Neural cell (in vitro differentiated cells): ENCODE measurements around the gene UCP3. TPM values are rescaled to one million over a fixed set of nuclear protein-coding genes. Genes with fewer than 3 reads are reported as not detected.

ENCODE experiments used
- H2AFZ ChIP-seq: fragments of 200-600, 300-800 bp; sonication (generic), shearing (Covaris generic); 2 replicates; pipeline ENCODE4 v1.6.0; 2014; ENCODE audit warnings: low read depth, mild to moderate bottlenecking, antibody characterized with exemption, low read length, moderate library complexity
- H3F3A ChIP-seq: fragments of 200-600 bp; shearing (Covaris generic); 2 replicates; pipeline ENCODE4 v1.6.1; 2016; ENCODE audit warnings: mild to moderate bottlenecking, moderate library complexity, mixed read lengths, antibody characterized with exemption, low read length; ENCODE audit not compliant: insufficient read depth, poor library complexity, severe bottlenecking
- H3K27ac ChIP-seq: fragments of 200-600, 300-800 bp; sonication (generic), shearing (Covaris generic); 2 replicates; pipeline ENCODE4 v1.5.1; 2014; ENCODE audit warnings: mild to moderate bottlenecking, low read length, moderate library complexity
- H3K27me3 ChIP-seq: fragments of 300-800, 200-600 bp; sonication (generic), shearing (Covaris generic); 2 replicates; pipeline ENCODE4 v1.6.0; 2014; ENCODE audit warnings: mild to moderate bottlenecking, low read depth, low read length, moderate library complexity; ENCODE audit not compliant: insufficient read depth
- H3K36me3 ChIP-seq: fragments of 300-800, 200-600 bp; sonication (generic), shearing (Covaris generic); 2 replicates; pipeline ENCODE4 v1.5.1; 2014; ENCODE audit warnings: mild to moderate bottlenecking, antibody characterized with exemption, low read length, moderate library complexity; ENCODE audit not compliant: insufficient read depth
- H3K4me2 ChIP-seq: fragments of 300-800, 200-600 bp; sonication (generic), shearing (Covaris generic); 2 replicates; pipeline ENCODE4 v1.6.0; 2014; ENCODE audit warnings: mild to moderate bottlenecking, low read length
- H3K4me3 ChIP-seq: fragments of 300-800, 200-600 bp; sonication (generic), shearing (Covaris generic); 2 replicates; pipeline ENCODE4 v1.5.1; 2014; ENCODE audit warnings: mild to moderate bottlenecking, low read length, moderate library complexity
- H3K79me2 ChIP-seq: fragments of 200-600 bp; shearing (Covaris generic); replicated peaks from 2 replicates; pipeline ENCODE4 v1.6.0; 2014; ENCODE audit warnings: mild to moderate bottlenecking, low read length, moderate library complexity; ENCODE audit not compliant: insufficient read depth
- H3K9ac ChIP-seq: fragments of 300-800, 200-600 bp; sonication (generic), shearing (Covaris generic); 2 replicates; pipeline ENCODE4 v1.6.1; 2016; ENCODE audit warnings: mild to moderate bottlenecking, low read length, mixed read lengths
- H3K9me2 ChIP-seq: fragments of 200-600 bp; shearing (Covaris generic); 2 replicates; pipeline ENCODE4 v1.6.1; 2016; ENCODE audit warnings: mild to moderate bottlenecking, low read length, mixed read lengths; ENCODE audit not compliant: insufficient read depth
- H3K9me3 ChIP-seq: fragments of 200-600, 300-800 bp; sonication (generic), shearing (Covaris generic); 2 replicates; pipeline ENCODE4 v1.6.1; 2016; ENCODE audit warnings: mild to moderate bottlenecking, mixed run types, low read length, moderate library complexity, mixed read lengths
- H4K20me1 ChIP-seq: fragments of 200-600 bp; shearing (Covaris generic); 2 replicates; pipeline ENCODE4 v1.6.1; 2016; ENCODE audit warnings: mild to moderate bottlenecking, mixed run types; ENCODE audit not compliant: insufficient read depth
- CTCF ChIP-seq: fragments of 450-650 bp; IDR thresholded peaks from 2 replicates; pipeline ENCODE4 v1.5.1; 2014; ENCODE audit warnings: antibody characterized with exemption, mild to moderate bottlenecking, moderate library complexity; ENCODE audit not compliant: poor library complexity, severe bottlenecking
- EP300 ChIP-seq: fragments of 450-650 bp; conservative IDR thresholded peaks from 2 replicates; pipeline ENCODE4 v1.6.1; 2014; ENCODE audit warnings: antibody characterized with exemption, mild to moderate bottlenecking, moderate library complexity; ENCODE audit not compliant: poor library complexity, severe bottlenecking
- EZH2 ChIP-seq: fragments of 200-600, 300-800 bp; shearing (Covaris generic), sonication (generic); IDR thresholded peaks from 2 replicates; pipeline ENCODE4 v1.6.1; 2014; ENCODE audit warnings: antibody characterized with exemption, low read length, borderline replicate concordance, mild to moderate bottlenecking; ENCODE audit not compliant: insufficient read depth, poor library complexity, severe bottlenecking
- MXI1 ChIP-seq: fragments of 450-650 bp; conservative IDR thresholded peaks from 2 replicates; pipeline ENCODE4 v1.6.1; 2014; ENCODE audit warnings: antibody characterized with exemption, mild to moderate bottlenecking; ENCODE audit not compliant: poor library complexity, severe bottlenecking
- POLR2AphosphoS5 ChIP-seq: IDR thresholded peaks from 2 replicates; pipeline ENCODE4 v1.6.1; 2012
- RAD21 ChIP-seq: fragments of 450-650 bp; conservative IDR thresholded peaks from 2 replicates; pipeline ENCODE4 v1.6.1; 2014; ENCODE audit warnings: antibody characterized with exemption, mild to moderate bottlenecking, moderate library complexity
- SMC3 ChIP-seq: fragments of 450-650 bp; conservative IDR thresholded peaks from 2 replicates; pipeline ENCODE4 v1.6.1; 2014; ENCODE audit warnings: antibody characterized with exemption, mild to moderate bottlenecking, moderate library complexity; ENCODE audit not compliant: poor library complexity
- TAF1 ChIP-seq: IDR thresholded peaks from 2 replicates; pipeline ENCODE4 v1.6.1; 2012; ENCODE audit warnings: low read depth
- polyA plus RNA-seq: library from polyadenylated mRNA; depleted of rRNA; stranded (reverse); fragments of >200 nt; gene quantifications from 2 replicates; pipeline ENCODE4 v1.2.3, GENCODE V29; 2014
- TF ChIP-seq, protein P1 (sequence below): IDR thresholded peaks from 2 replicates; pipeline ENCODE4 v1.6.1; 2012; ENCODE audit warnings: borderline replicate concordance

The UCP3 gene
- polyA plus RNA-seq, 1 donor from 2014 or later, result 7.8 TPM

DNA sequence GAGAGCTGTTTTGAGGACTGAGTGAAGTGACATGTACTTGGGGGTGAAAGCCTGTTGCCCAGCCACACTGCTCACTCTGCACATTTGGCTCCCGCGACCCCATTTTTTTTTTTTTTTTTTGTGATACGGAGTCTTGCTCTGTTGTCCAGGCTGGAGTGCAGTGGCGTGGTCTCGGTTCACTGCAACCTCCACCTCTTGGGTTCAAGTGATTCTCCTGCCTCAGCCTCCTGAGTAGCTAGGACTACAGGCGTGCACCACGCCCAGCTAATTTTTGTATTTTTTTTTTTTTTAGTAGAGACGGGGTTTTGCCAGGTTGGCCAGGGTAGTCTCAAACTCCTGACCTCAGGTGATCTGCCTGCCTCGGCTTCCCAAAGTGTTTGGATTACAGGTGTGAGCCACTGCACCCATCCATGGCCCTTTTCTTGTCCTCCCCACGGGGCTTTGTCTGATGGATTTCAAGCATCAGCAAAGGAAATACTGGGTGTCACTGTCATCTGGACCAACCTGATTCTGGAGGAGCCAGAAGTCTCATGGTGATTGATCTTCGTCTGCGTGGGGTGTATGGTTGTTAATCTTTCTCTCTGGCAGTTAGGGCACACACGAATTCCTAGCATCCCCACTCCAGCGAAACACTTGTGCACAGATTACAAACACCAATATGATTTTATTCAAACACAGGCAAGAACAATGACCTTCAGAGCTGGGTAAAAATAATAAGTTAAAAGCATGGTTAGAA lies 3.4 kb upstream of the UCP3 start:
- no peaks in the 10 kb centered on the region for H3K9me2 ChIP-seq
- no peaks in the 10 kb centered on the region for H3K27me3 ChIP-seq
- H3K79me2 ChIP-seq, result no peaks in the 10 kb centered on the region
- no peaks in the 10 kb centered on the region for H3K36me3 ChIP-seq
- no peaks in the 10 kb centered on the region for H3K9me3 ChIP-seq
- H4K20me1 ChIP-seq, result no peaks in the 10 kb centered on the region
- H3K27ac ChIP-seq, result no peak overlapping the region
- no peak overlapping the region for H2AFZ ChIP-seq
- H3K9ac ChIP-seq, result no peak overlapping the region
- no peak overlapping the region for H3K4me3 ChIP-seq
- H3K4me2 ChIP-seq, result no peak overlapping the region
- no peaks in the 10 kb centered on the region for H3F3A ChIP-seq
- TF ChIP-seq TAF1 (no peak), EZH2 (no peak), CTCF (no peak), EP300 (no peak), MXI1 (no peak), RAD21 (no peak), SMC3 (no peak), POLR2AphosphoS5 (no peak)
- TF ChIP-seq, protein P1, sequence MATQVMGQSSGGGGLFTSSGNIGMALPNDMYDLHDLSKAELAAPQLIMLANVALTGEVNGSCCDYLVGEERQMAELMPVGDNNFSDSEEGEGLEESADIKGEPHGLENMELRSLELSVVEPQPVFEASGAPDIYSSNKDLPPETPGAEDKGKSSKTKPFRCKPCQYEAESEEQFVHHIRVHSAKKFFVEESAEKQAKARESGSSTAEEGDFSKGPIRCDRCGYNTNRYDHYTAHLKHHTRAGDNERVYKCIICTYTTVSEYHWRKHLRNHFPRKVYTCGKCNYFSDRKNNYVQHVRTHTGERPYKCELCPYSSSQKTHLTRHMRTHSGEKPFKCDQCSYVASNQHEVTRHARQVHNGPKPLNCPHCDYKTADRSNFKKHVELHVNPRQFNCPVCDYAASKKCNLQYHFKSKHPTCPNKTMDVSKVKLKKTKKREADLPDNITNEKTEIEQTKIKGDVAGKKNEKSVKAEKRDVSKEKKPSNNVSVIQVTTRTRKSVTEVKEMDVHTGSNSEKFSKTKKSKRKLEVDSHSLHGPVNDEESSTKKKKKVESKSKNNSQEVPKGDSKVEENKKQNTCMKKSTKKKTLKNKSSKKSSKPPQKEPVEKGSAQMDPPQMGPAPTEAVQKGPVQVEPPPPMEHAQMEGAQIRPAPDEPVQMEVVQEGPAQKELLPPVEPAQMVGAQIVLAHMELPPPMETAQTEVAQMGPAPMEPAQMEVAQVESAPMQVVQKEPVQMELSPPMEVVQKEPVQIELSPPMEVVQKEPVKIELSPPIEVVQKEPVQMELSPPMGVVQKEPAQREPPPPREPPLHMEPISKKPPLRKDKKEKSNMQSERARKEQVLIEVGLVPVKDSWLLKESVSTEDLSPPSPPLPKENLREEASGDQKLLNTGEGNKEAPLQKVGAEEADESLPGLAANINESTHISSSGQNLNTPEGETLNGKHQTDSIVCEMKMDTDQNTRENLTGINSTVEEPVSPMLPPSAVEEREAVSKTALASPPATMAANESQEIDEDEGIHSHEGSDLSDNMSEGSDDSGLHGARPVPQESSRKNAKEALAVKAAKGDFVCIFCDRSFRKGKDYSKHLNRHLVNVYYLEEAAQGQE, result no peak

DNA sequence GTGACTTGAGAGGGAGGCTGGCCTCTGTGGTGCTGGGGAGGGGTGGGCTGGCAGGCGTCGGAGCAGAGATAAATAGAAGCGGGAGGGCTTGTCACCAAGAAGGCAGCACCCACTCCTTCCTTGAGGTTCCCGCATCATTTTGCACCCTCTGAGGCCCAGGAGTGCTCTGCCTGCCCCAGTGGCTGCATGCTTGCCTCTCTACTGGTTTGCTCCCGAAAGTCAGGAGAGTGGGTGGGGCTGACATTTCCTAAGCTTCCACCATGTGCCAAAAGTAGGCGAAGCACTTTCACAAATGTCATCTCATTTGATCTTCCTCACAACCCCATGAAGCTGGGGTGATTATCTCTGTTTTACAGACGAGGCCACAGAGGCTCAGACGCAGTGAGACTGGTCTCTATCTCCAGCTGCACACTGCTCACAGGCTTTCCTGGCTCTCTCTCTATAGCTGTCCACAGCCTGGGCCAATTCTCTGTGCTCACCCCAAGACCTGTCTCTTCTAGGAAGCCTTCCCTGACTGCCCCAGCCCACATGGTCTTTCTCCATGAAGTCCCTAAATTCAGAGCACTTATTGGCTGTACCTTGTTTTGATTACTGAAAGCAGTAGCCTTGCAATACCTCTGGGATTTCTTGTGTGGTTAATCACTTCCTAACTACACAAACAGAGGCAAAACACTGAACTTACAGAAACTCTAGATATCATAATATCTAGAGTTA lies 2.6 kb upstream of the UCP3 start:
- Histone ChIP-seq H3K4me3 (no peak overlapping the region), H3K27me3 (no peaks in the 10 kb centered on the region), H3K9me3 (no peaks in the 10 kb centered on the region), H3K9me2 (no peaks in the 10 kb centered on the region), H3K27ac (no peak overlapping the region), H3K4me2 (no peak overlapping the region), H3K79me2 (no peaks in the 10 kb centered on the region), H3K36me3 (no peaks in the 10 kb centered on the region), H3K9ac (no peak overlapping the region), H3F3A (no peaks in the 10 kb centered on the region), H4K20me1 (no peaks in the 10 kb centered on the region), H2AFZ (no peak overlapping the region)
- TF ChIP-seq MXI1 (no peak), RAD21 (no peak), EP300 (no peak), EZH2 (no peak)
